Right ventricle myocardium superior (tissue), 1 donor: ENCODE measurements around the gene SNX19. TPM values are rescaled to one million over a fixed set of nuclear protein-coding genes. Genes with fewer than 3 reads are reported as not detected.

Source experiments
- ATAC-seq: fragments of 200-7000 bp; cut with Tn5 transposase; one replicate; pipeline ENCODE4 v1.9.1; 2020; ENCODE audit warnings: mild to moderate bottlenecking; ENCODE audit not compliant: poor library complexity
- DNase-seq: peaks from one replicate; pipeline ENCODE4 v3.0.0-alpha.2; 2020
- intact Hi-C: fragments of 100-400 bp; cut with DNase I; formaldehyde crosslinking; loops from one replicate; pipeline ENCODE4 v1.11.2; 2022
- total RNA-seq: library from RNA; stranded (reverse); fragmentation: NEBNext Ultra II Directional; extraction: Animal tissue kit (Norgen Biotek cat#: 25700); gene quantifications from one replicate; pipeline ENCODE4 v1.2.1, GENCODE V29; 2021
- donor health status: DM: no; HTN: yes; CAD: no; lungs with severe emphysema.

The SNX19 gene
- total RNA-seq, 1 donor from 2014 or later = 53.4 TPM

GRCh38 chr11:130908770-130909625 is 7.3 kb downstream of the SNX19 start:
- ATAC-seq (no peak), DNase-seq (no peak)
- intact Hi-C loops = no loop called here

GRCh38 chr11:130908061-130908460 is 8.2 kb downstream of the SNX19 start:
- no peak for ATAC-seq
- intact Hi-C loops = no loop called here

GRCh38 chr11:130907229-130907628 is 9.1 kb downstream of the SNX19 start:
- ATAC-seq (peak; percentile 34), DNase-seq (no peak)
- intact Hi-C loops = no loop called here

More at GRCh38 chr11:130908061-130908460, 8.2 kb downstream of the SNX19 start:
- DNase-seq = no peak

DNA sequence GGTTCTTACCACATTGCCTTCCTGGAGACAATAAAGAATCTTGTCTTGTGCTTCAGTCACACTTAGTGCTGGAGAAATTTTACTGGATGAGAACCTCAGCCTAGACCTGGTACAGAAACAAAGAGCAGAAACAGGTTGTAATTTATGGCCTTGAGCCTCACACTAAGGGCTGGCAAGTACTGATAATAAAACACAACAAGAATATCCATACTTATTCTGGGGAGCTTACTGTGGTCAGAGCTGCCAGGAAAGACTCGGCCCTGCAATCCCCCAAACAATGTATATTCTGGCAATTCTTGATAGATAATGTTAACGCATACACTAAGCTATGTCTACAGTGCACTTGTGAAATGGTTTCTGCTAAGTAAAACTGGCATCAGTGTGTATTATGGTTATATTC is 9.7 kb downstream of the SNX19 start:
- no peak for DNase-seq
- intact Hi-C loops = no loop called here
- no peak for ATAC-seq

- intact Hi-C loops = no loop called here
- no peak for DNase-seq
- no peak for ATAC-seq
Observed at GRCh38 chr11:130905512-130905911, 10.8 kb downstream of the SNX19 start.

GRCh38 chr11:130904380-130904779 is 11.9 kb downstream of the SNX19 start:
- no peak for ATAC-seq
- intact Hi-C loops = no loop called here
- DNase-seq = no peak

DNA sequence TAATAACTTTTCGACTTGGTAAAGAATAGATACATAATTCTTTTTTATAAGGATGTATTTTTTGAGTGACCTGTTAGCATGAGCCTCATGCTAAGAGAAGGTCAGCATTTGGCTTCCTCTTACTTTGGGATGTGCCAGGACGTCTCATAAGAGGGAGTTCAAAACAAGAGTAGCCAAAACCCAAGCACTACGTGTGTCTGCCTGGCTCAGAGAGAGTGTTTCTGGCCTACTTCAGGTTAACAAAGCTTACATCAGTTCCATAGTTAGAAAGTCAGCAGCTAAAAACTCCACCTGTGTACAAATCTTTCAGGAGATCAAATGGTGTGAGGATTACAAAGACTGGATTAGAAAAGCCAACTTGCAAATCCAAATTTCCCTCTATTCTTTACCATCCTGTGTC is 13.9 kb downstream of the SNX19 start:
- intact Hi-C loops = no loop called here
- no peak for ATAC-seq
- no peak for DNase-seq

DNA sequence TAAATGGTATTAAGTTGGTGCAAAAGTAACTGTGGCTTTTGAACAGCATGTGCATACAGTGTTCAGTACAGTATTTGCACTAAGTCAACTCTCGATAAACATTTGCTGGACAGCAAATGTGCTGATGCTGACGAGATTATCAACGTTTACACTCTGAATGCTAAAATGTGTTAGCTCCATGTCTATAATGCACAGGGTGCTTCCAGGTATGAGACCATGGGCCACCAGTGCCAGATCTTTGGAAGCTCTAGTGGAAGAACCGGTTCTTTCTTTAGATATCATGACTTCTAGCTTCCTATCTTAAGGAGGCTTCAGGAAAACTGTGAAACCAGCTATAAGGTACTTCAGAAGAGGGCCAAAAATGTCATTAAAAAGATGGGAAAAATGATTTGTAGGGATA is 17.2 kb downstream of the SNX19 start:
- DNase-seq (no peak), ATAC-seq (no peak)
- intact Hi-C loops = no loop called here

DNA sequence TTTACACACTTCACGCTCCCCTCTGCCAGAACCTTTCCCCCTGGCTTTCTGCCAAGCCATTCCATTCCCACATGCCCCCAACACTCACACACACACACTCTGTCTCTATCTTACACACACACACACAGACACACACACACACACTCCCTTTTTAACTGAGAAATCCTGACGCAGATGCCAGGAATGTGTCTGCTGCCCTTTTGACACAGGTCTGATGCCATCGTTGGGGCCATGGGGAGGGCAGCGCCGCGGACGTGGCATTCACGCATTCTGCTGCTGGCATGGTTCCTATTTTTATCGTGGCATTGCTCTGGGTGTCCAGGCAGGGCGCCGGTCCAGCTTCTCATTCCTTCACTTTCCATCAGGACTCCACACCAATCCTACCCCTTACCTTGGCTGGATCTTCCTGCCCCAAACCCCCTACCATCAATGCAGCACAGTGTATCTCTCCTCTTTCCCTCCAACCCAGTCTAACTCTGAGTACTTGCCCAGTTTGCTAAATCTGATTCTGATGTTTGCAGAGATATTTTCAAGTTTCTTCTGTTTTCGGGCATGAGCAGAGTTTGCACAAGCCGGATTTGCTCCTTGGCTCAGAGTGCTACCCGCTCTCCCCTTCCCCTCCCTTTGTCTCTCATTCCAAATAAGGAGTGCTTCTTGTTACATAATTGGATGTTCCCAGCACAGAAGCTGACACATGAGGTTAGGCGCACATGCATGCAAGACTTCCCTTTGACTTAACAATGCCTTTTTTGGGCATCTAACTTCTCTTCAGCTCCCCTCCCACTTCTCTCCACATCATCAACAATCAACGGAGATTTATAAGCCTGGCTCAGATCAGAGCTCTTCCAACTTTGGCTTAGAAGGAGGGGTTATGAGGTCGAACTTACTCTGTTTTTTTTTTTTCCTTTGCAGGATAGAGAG is 18.8 kb downstream of the SNX19 start:
- intact Hi-C loops = loop anchor here (2.0 kb wide), 1 partner anchor 467 kb away; no protein-coding TSS in a partner anchor
- ATAC-seq (peak; percentile 84), DNase-seq (peak; percentile 84)

DNA sequence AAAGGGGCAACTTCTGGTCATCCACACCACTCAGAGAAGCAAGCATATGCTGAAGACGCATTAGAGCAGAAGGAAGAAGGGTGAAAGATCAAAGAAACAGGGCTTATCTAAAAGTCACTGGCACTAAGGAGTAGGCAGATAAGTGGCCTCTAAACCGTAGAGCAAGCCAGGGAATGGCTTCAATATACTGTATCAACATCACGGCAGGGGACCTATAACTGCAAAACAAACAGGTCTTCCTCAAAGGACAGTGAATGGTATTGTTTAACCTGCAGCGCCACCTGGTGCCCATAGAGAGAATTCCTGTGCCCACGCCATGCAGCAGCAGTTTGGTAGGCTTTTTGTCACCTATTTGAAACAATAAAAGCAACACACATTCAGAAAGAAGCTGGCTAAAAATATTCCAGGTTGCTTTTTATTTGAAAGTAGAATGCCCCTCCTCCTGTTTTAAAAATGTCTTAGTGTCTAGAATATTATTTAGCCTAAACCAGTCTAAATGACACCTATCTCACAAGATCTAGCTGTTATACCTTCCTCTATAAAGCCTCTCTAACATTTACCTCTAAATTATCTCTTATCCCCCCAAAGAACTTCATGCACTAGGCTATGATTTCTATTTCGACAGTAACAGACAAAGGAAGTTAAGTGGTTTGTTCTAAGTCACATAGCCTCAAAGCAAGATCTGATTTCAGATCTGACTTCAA is 21.8 kb downstream of the SNX19 start:
- peak; percentile 75 for DNase-seq
- peak; percentile 57 for ATAC-seq
- intact Hi-C loops = no loop called here

DNA sequence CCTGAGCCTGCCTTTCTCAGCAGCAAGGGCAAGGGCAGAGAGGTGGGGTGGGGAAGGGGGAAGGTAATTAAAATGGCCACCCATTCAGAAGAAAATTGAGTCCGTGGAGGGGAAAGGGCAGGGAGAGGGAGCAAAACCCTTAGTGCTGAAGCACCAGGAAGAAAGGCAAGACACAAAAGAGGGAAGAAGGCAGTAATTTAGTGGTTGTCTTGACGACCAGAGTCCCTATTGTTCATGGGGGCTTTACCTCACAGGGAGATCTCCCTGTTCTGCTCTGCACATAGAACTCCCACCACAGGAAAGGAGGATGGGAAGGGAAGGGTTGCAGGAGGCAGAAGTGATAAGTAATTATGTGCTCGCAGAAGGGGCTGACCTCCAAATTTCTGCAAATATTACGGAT is 23.4 kb downstream of the SNX19 start:
- intact Hi-C loops = no loop called here
- ATAC-seq = no peak
- DNase-seq = no peak

DNA sequence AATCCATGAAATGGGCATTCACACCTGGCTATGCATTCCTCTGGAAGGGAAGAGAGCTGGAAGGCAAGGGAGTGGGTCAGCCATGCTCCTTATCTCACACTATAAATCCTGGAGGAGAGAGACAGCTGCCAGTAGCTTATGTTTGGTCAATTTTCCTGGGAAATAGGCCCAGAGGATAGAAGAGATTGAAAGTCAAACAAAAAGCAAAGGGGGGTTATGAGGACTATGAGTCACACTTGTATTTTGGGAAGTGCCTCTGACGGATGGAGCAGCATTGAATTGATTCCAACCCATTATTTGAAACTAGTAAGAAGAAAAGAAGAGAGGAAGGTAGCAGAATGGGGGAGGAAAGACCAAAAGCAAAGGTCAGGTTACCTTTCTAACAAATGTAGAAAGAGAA is 25.0 kb downstream of the SNX19 start:
- ATAC-seq = no peak
- intact Hi-C loops = no loop called here
- no peak for DNase-seq

GRCh38 chr11:130890039-130890745 is 26.1 kb downstream of the SNX19 start:
- DNase-seq = no peak
- intact Hi-C loops = no loop called here
- no peak for ATAC-seq

GRCh38 chr11:130888790-130889189 is 27.5 kb downstream of the SNX19 start:
- intact Hi-C loops = no loop called here
- no peak for DNase-seq
- no peak for ATAC-seq

GRCh38 chr11:130886704-130887103 is 29.6 kb downstream of the SNX19 start:
- intact Hi-C loops = no loop called here
- no peak for DNase-seq
- ATAC-seq = no peak

DNA sequence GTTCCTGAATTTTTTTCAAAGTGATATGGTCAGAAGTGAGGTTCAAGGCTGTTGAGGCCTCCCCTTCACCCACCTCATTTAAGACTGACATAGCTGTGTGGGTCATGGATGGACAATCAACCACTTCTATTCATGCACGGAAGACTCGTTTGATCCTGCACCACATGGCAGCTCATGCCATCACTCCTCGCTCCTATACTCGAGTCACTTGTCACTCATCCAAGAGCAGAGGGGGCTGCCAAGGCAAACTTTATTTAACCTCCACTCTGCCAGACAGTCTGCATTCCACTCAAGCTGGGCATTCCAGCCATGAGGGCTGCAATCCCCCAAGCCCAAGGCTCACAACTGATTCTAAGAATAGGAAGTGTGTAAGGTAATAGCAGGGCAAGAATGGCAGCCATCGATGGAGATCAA is 34.1 kb downstream of the SNX19 start:
- ATAC-seq (peak; percentile 88), DNase-seq (peak; percentile 57)
- intact Hi-C loops = no loop called here

GRCh38 chr11:130881475-130882137 is 34.7 kb downstream of the SNX19 start:
- no peak for DNase-seq
- intact Hi-C loops = no loop called here
- ATAC-seq = no peak

- intact Hi-C loops = no loop called here
- ATAC-seq = no peak
Observed at GRCh38 chr11:130879836-130880235, 36.4 kb downstream of the SNX19 start.

More at GRCh38 chr11:130879836-130880235, 36.4 kb downstream of the SNX19 start:
- no peak for DNase-seq
